Measurements from ENCODE around the gene FCRLA.

Gene FCRLA

DNA sequence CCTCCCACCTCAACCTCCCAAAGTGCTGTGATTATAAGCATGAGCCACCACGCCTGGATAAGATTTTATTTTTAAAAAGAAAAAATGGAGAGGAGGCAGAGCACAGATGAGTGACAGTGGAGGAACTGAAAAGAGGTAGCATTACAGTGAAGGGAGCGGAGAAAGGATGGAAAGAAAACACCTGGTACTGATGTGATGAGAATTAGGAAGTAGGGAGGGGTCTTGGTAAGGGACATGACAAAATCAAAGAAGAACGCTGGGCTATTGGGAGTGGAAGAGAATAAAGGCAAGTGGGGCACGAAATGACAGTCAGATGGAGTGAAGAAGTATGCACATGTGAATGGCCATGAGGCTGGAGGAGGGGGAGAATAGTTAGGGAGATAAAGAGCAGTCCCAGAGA is 2.3 kb downstream of the FCRLA start:
- Histone ChIP-seq H3K4me2 (ENCODE audit: low read depth, low read length, poor library complexity, severe bottlenecking) (peak overlapping the region; percentile 91), H3K9ac (ENCODE audit: low read length) (peak overlapping the region; percentile 75), H3F3A (ENCODE audit: insufficient read depth) (peaks cover 54% of the 10 kb centered on the region), H3K9me2 (replicated peaks; ENCODE audit: insufficient read depth, low read length) (no peaks in the 10 kb centered on the region), H3K27me3 (ENCODE audit: low read length) (no peaks in the 10 kb centered on the region), H3K36me3 (ENCODE audit: low read length) (peaks cover 20% of the 10 kb centered on the region), H3K9me3 (ENCODE audit: insufficient read depth, low read length) (no peaks in the 10 kb centered on the region), H3K4me3 (ENCODE audit: insufficient read depth, low read length, poor library complexity, severe bottlenecking) (peak overlapping the region; percentile 78), H4K20me1 (ENCODE audit: low read depth, low read length) (0 out of 2 replicates have a peak, but pooled peaks cover 5% of the 10 kb centered on the region), H3K79me2 (ENCODE audit: insufficient read depth, low read length) (peaks cover 42% of the 10 kb centered on the region), H3K27ac (ENCODE audit: low read depth, low read length) (peak overlapping the region; percentile 98), H2AFZ (ENCODE audit: low read depth, low read length, severe bottlenecking) (no peak overlapping the region)
- no peak for TF ChIP-seq EZH2phosphoT487 (conservative IDR thresholded peaks at IDR 0.05; ENCODE audit: low read length)
- no peak for TF ChIP-seq CTCF (IDR thresholded peaks at IDR 0.05; ENCODE audit: insufficient read depth, low read length, poor library complexity, severe bottlenecking)

- Histone ChIP-seq H3K36me3 (ENCODE audit: low read length) (peaks cover 20% of the 10 kb centered on the region), H3K27me3 (ENCODE audit: low read length) (no peaks in the 10 kb centered on the region), H2AFZ (ENCODE audit: low read depth, low read length, severe bottlenecking) (no peak overlapping the region), H3K4me2 (ENCODE audit: low read depth, low read length, poor library complexity, severe bottlenecking) (peak overlapping the region; percentile 91), H3K9me3 (ENCODE audit: insufficient read depth, low read length) (no peaks in the 10 kb centered on the region), H3K79me2 (ENCODE audit: insufficient read depth, low read length) (peaks cover 42% of the 10 kb centered on the region), H3K4me3 (ENCODE audit: insufficient read depth, low read length, poor library complexity, severe bottlenecking) (no peak overlapping the region), H3K9ac (ENCODE audit: low read length) (peak overlapping the region; percentile 75; the same call in 1 of the 2 replicates), H3F3A (ENCODE audit: insufficient read depth) (peaks cover 56% of the 10 kb centered on the region), H4K20me1 (ENCODE audit: low read depth, low read length) (0 out of 2 replicates have a peak, but pooled peaks cover 5% of the 10 kb centered on the region), H3K9me2 (replicated peaks; ENCODE audit: insufficient read depth, low read length) (no peaks in the 10 kb centered on the region), H3K27ac (ENCODE audit: low read depth, low read length) (peak overlapping the region; percentile 98; the same call in 1 of the 2 replicates)
- TF ChIP-seq EZH2phosphoT487 (conservative IDR thresholded peaks at IDR 0.05; ENCODE audit: low read length) (no peak), CTCF (IDR thresholded peaks at IDR 0.05; ENCODE audit: insufficient read depth, low read length, poor library complexity, severe bottlenecking) (no peak)
Measured at GRCh38 chr1:161710560-161710959, 3.5 kb downstream of the FCRLA start.

GRCh38 chr1:161718559-161719324 is 11.7 kb downstream of the FCRLA start:
- Histone ChIP-seq H3K9me3 (ENCODE audit: insufficient read depth, low read length) (no peaks in the 10 kb centered on the region), H3K9ac (ENCODE audit: low read length) (peak overlapping the region; percentile 15; the same call in 1 of the 2 replicates), H3K4me3 (ENCODE audit: insufficient read depth, low read length, poor library complexity, severe bottlenecking) (peak overlapping the region; percentile 2), H2AFZ (ENCODE audit: low read depth, low read length, severe bottlenecking) (peak overlapping the region; percentile 43), H4K20me1 (ENCODE audit: low read depth, low read length) (no peaks in the 10 kb centered on the region), H3K4me2 (ENCODE audit: low read depth, low read length, poor library complexity, severe bottlenecking) (peak overlapping the region; percentile 57), H3K9me2 (replicated peaks; ENCODE audit: insufficient read depth, low read length) (no peaks in the 10 kb centered on the region), H3K36me3 (ENCODE audit: low read length) (no peaks in the 10 kb centered on the region), H3K27me3 (ENCODE audit: low read length) (no peaks in the 10 kb centered on the region), H3F3A (ENCODE audit: insufficient read depth) (peaks cover 30% of the 10 kb centered on the region), H3K27ac (ENCODE audit: low read depth, low read length) (peak overlapping the region; percentile 77), H3K79me2 (ENCODE audit: insufficient read depth, low read length) (no peaks in the 10 kb centered on the region)
- TF ChIP-seq CTCF (IDR thresholded peaks at IDR 0.05; ENCODE audit: insufficient read depth, low read length, poor library complexity, severe bottlenecking) (no peak), EZH2phosphoT487 (conservative IDR thresholded peaks at IDR 0.05; ENCODE audit: low read length) (no peak)
